Glutamatergic neuron (in vitro differentiated cells): Measurements from ENCODE around the gene WASF1. TPM values are rescaled to one million over a fixed set of nuclear protein-coding genes. Genes with fewer than 3 reads are reported as not detected.
"Not testable (repeated sequence)": the region's sequence is repeated elsewhere in the genome, so short reads cannot be mapped to it uniquely, and the experiment has no call there.

Experiments used
- DNase-seq: peaks from one replicate; pipeline ENCODE4 v3.0.0; 2022
- H3K27ac Mint-ChIP-seq: one replicate; pipeline ENCODE4 v1.8.0; 2020; ENCODE audit warnings: mild to moderate bottlenecking, mixed read lengths, inconsistent platforms; ENCODE audit not compliant: unreplicated experiment
- H3K27me3 Mint-ChIP-seq: one replicate; pipeline ENCODE4 v1.8.0; 2020; ENCODE audit warnings: mild to moderate bottlenecking, moderate library complexity, mixed read lengths, inconsistent platforms; ENCODE audit not compliant: unreplicated experiment
- H3K36me3 Mint-ChIP-seq: one replicate; pipeline ENCODE4 v1.8.0; 2020; ENCODE audit warnings: mild to moderate bottlenecking, mixed read lengths, inconsistent platforms; ENCODE audit not compliant: unreplicated experiment
- H3K4me1 Mint-ChIP-seq: one replicate; pipeline ENCODE4 v1.8.0; 2020; ENCODE audit warnings: mild to moderate bottlenecking, low read depth, mixed read lengths, inconsistent platforms; ENCODE audit not compliant: unreplicated experiment
- H3K4me3 Mint-ChIP-seq: one replicate; pipeline ENCODE4 v1.8.0; 2020; ENCODE audit warnings: mild to moderate bottlenecking, mixed read lengths, inconsistent platforms; ENCODE audit not compliant: unreplicated experiment
- H3K9me3 Mint-ChIP-seq: one replicate; pipeline ENCODE4 v1.8.0; 2020; ENCODE audit warnings: mild to moderate bottlenecking, moderate library complexity, mixed read lengths, inconsistent platforms; ENCODE audit not compliant: unreplicated experiment
- CTCF ChIP-seq: fragments of 200-600 bp; sonication (generic); IDR thresholded peaks from one replicate; pipeline ENCODE4 v1.5.0; 2021; ENCODE audit not compliant: partially characterized antibody, unreplicated experiment
- total RNA-seq: library from RNA; stranded (reverse); fragmentation: NEBNext Ultra II Directional; extraction: Animal tissue kit (Norgen Biotek cat#: 25700); gene quantifications from one replicate; pipeline ENCODE4 v1.2.1, GENCODE V29; 2021; ENCODE audit not compliant: unreplicated experiment

WASF1 gene
- total RNA-seq, 1 donor from 2014 or later: 92.7 TPM

DNA sequence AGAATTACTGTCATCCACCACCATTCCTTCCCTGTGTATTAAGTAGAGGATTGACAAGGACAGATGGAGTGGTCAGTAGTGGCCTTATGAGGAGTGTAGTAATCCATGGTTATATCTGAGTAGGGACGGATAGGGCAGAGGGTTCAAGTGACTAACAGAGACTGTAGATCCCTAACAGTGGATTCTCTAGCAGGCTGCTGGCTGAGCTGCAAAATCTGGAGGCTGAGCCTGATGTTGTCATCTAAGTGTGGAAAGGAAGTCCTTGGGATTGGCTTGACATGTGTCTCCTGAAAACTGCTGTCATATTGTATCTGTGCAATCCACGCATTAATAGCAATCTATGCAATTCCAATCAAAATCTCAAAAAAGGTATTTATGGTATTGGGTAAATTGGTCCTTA is 94.2 kb downstream of the WASF1 start:
- Mint-ChIP-seq H3K27me3 (no peaks in the 10 kb centered on the region), H3K4me3 (no peak overlapping the region), H3K9me3 (no peaks in the 10 kb centered on the region), H3K4me1 (no peaks in the 10 kb centered on the region), H3K36me3 (no peaks in the 10 kb centered on the region), H3K27ac (no peak overlapping the region)
- no peak for TF ChIP-seq CTCF
- DNase-seq: no peak

GRCh38 chr6:110083875-110084585 is 95.4 kb downstream of the WASF1 start:
- H3K4me3 Mint-ChIP-seq: no peak overlapping the region
- no peaks in the 10 kb centered on the region for H3K36me3 Mint-ChIP-seq
- no peaks in the 10 kb centered on the region for H3K9me3 Mint-ChIP-seq
- H3K4me1 Mint-ChIP-seq: no peaks in the 10 kb centered on the region
- no peak overlapping the region for H3K27ac Mint-ChIP-seq
- no peaks in the 10 kb centered on the region for H3K27me3 Mint-ChIP-seq
- DNase-seq: no peak
- no peak for TF ChIP-seq CTCF

DNA sequence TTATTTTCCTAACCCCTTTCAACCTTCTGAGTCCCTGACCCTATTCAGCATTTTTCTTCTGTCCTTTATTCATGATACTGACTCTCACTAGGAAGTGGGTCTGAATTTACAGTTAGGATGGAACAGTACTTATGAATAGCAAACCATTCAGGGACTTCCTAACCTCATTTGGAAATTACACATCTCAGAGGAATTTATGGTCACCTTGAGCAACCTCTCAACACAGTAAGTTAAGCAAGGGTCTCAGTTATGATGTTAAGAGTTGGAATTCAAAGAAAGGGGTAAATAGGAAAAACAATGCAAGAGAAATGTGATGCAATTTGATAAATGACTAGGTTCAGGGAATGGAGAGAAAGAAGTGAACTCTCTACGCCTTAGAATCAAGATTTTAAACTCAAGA is 104.1 kb downstream of the WASF1 start:
- H3K4me3 Mint-ChIP-seq: no peak overlapping the region

DNA sequence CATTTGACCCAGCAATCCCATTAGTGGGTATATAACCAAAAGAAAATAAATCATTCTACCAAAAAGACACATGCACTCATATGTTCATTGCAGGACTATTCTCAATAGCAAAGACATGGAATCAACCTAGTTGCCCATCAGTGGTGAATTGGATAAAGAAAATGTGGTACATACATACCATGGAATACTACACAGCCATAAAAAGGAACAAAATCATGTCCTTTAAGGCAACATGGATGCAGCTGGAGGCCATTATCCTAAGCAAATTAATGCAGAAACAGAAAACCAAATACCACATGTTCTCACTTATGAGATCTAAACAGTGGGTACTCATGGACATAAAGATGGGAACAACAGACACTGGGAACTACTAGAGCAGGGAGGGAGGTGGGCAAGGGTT is 106.0 kb downstream of the WASF1 start:
- not testable (repeated sequence) for H3K27ac Mint-ChIP-seq, DNase-seq, H3K4me1 Mint-ChIP-seq, H3K4me3 Mint-ChIP-seq, H3K9me3 Mint-ChIP-seq, H3K27me3 Mint-ChIP-seq, H3K36me3 Mint-ChIP-seq

More for the DNA sequence above, 104.1 kb downstream of the WASF1 start:
- DNase-seq: no peak
- Mint-ChIP-seq H3K9me3 (no peaks in the 10 kb centered on the region), H3K36me3 (no peaks in the 10 kb centered on the region), H3K27ac (no peak overlapping the region), H3K27me3 (no peaks in the 10 kb centered on the region), H3K4me1 (no peaks in the 10 kb centered on the region)
- no peak for TF ChIP-seq CTCF

DNA sequence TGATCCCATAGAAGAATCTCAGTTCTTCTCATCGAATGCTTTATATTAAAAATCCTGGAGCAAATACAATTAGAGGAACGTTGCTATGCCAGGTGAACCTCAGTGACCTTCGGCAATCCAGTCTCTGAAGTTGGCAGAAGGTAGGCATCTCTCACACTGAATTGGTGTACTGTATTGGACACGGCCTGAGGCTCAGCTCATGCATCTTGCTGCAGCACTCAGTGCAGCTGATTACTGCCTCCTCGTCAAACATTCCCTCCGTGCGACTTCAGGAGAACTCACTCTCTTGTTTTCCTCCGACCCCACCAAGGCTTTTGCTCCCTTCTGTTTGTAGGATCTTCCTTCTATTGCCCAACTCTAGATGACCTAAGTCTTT is 110.9 kb downstream of the WASF1 start:
- Mint-ChIP-seq H3K36me3 (no peaks in the 10 kb centered on the region), H3K4me3 (no peak overlapping the region), H3K27me3 (peaks cover 3% of the 10 kb centered on the region), H3K27ac (no peak overlapping the region), H3K9me3 (peaks cover 1% of the 10 kb centered on the region), H3K4me1 (no peaks in the 10 kb centered on the region)
- no peak for DNase-seq
- no peak for TF ChIP-seq CTCF
